Activated CD4-positive, alpha-beta T cell treated with anti-CD3 and anti-CD28 coated beads, Interleukin-2, Interleukin-6, amounts not matched to agents 100 ng/mL and 50 ng/mL, durations not matched to agents 16 hours and 8 hours (primary cell): ENCODE measurements around the gene SENP3.
"Not testable (repeated sequence)": the region's sequence is repeated elsewhere in the genome, so short reads cannot be mapped to it uniquely, and the experiment has no call there.

Source experiments
- DNase-seq: peaks from one replicate; pipeline ENCODE4 v3.0.0-alpha.2; 2020

SENP3 gene

GRCh38 chr17:7597561-7597960 lies 35.8 kb downstream of the SENP3 start:
- not testable (repeated sequence) for DNase-seq

GRCh38 chr17:7606280-7606679 lies 44.6 kb downstream of the SENP3 start:
- no peak for DNase-seq

- no peak for DNase-seq
These were observed 48.9 kb downstream of the SENP3 start for GRCh38 chr17:7610641-7611040.

GRCh38 chr17:7611635-7612293 lies 50.0 kb downstream of the SENP3 start:
- DNase-seq, result no peak

- no peak for DNase-seq
These were observed 50.5 kb downstream of the SENP3 start for GRCh38 chr17:7612294-7612640.

- DNase-seq, result peak; percentile 17
These were observed 52.2 kb downstream of the SENP3 start for GRCh38 chr17:7613769-7614424.

- DNase-seq, result peak; percentile 100
These were observed 52.9 kb downstream of the SENP3 start, which contains the start of gene FXR2 for GRCh38 chr17:7614425-7615264. Gene FXR2, minus strand, starts transcription at chr17:7614897. Its CDS starts 365 bp downstream, at chr17:7614532.

- no peak for DNase-seq
These were observed 53.6 kb downstream of the SENP3 start for GRCh38 chr17:7615265-7615747.

GRCh38 chr17:7618608-7619007 lies 56.9 kb downstream of the SENP3 start:
- no peak for DNase-seq

GRCh38 chr17:7620835-7621234 lies 59.1 kb downstream of the SENP3 start:
- no peak for DNase-seq
